ENCODE results near the gene MARK3. TPM values are rescaled to one million over a fixed set of nuclear protein-coding genes. Genes with fewer than 3 reads are reported as not detected.

MARK3 gene
- polyA plus RNA-seq, 3 donors: 29.3 to 163 (median 44.7) TPM

DNA sequence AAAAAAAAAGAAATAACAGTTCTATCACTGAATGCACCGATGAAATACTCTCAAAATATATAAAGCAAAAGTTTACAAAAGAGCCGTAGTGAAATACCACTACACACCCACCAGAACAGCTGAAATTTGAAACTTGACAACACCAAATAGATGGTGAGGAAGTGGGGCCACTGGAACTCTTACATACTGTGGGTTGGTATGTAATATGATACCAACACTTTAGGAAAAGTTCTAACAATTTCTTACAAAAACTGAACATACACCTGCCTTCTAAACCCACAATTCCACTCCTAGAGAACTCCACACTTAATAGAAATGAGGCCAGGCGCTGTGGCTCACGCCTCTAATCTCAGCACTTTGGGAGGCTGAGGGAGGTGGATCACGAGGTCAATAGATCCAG is 37.1 kb upstream of the MARK3 start:
- Histone ChIP-seq H3K27ac (ENCODE audit: low read depth in 1 of 2, low read length in 2 of 2) (no peak overlapping the region), H3K9ac (ENCODE audit: insufficient read depth, low read length, poor library complexity, severe bottlenecking) (no peak overlapping the region), H3K9me3 (replicated peaks in 1 of 2; ENCODE audit: control insufficient read depth in 1 of 2, insufficient read depth in 1 of 2, low read length in 2 of 2) (no peaks in the 10 kb centered on the region), H3K79me2 (ENCODE audit: insufficient read depth, low read length) (no peaks in the 10 kb centered on the region), H3K27me3 (ENCODE audit: control insufficient read depth in 2 of 2, insufficient read depth in 2 of 2, low read length in 2 of 2) (no peaks in the 10 kb centered on the region), H3K4me1 (ENCODE audit: control insufficient read depth in 1 of 2, insufficient read depth in 2 of 2, low read length in 2 of 2) (no peaks in the 10 kb centered on the region), H4K20me1 (ENCODE audit: insufficient read depth, low read length) (peaks cover 22% of the 10 kb centered on the region), H2AFZ (ENCODE audit: insufficient read depth, low read depth, low read length, poor library complexity, severe bottlenecking) (no peak overlapping the region), H3K36me3 (replicated peaks in 1 of 2; ENCODE audit: control insufficient read depth in 1 of 2, insufficient read depth in 2 of 2, low read length in 2 of 2) (peaks cover 16 to 18% of the 10 kb centered on the region in 2 donors), H3K4me3 (replicated peaks in 1 of 3; ENCODE audit: low read depth in 2 of 3, low read length in 3 of 3) (no peak overlapping the region), H3K4me2 (replicated peaks; ENCODE audit: extremely low read depth, low read length, poor library complexity, severe bottlenecking) (no peak overlapping the region)
- DNase-seq: no peak
- Mint-ChIP-seq H3K27ac (no peak overlapping the region), H3K4me1 (no peaks in the 10 kb centered on the region), H3K36me3 (peaks cover 15 to 19% of the 10 kb centered on the region in 2 donors), H3K9me3 (peaks cover 0 to 2% (median 0%) of the 10 kb centered on the region in 7 donors), H3K4me3 (no peak overlapping the region), H3K27me3 (ENCODE audit: low read depth in 3 of 3) (peaks cover 0 to 3% (median 0%) of the 10 kb centered on the region in 3 donors)
- WGBS (ENCODE audit: insufficient coverage): 100% methylated on average over 3 of the region's 5 CpGs
- TF ChIP-seq, protein P1, sequence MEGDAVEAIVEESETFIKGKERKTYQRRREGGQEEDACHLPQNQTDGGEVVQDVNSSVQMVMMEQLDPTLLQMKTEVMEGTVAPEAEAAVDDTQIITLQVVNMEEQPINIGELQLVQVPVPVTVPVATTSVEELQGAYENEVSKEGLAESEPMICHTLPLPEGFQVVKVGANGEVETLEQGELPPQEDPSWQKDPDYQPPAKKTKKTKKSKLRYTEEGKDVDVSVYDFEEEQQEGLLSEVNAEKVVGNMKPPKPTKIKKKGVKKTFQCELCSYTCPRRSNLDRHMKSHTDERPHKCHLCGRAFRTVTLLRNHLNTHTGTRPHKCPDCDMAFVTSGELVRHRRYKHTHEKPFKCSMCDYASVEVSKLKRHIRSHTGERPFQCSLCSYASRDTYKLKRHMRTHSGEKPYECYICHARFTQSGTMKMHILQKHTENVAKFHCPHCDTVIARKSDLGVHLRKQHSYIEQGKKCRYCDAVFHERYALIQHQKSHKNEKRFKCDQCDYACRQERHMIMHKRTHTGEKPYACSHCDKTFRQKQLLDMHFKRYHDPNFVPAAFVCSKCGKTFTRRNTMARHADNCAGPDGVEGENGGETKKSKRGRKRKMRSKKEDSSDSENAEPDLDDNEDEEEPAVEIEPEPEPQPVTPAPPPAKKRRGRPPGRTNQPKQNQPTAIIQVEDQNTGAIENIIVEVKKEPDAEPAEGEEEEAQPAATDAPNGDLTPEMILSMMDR (IDR thresholded peaks at IDR 0.05): no peak
- intact Hi-C loops (cut with micrococcal nuclease): loop anchor here (5.0 kb wide), 2 partner anchors 34 to 39 kb away; partner anchors contain the start of gene MARK3 (in 1 of the 2)

DNA sequence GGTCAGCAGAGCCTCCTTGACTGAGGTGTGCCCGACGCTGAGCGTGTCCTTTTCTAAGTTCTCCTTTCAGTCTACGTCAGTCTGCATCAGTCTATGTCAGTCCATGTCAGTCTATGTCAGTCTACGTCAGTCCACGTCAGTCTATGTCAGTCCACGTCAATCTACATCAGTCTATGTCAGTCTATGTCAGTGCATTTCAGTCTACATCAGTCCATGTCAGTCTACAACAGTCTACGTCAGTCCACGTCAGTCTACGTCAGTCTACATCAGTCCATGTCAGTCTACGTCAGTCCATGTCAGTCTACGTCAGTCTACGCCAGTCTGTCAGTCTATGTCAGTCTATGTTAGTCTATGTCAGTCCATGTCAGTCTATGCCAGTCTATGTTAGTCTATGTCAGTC is 35.2 kb upstream of the MARK3 start:
- no peak overlapping the region for H3K4me2 ChIP-seq (replicated peaks; ENCODE audit: extremely low read depth, low read length, poor library complexity, severe bottlenecking)
- no peaks in the 10 kb centered on the region for H3K79me2 ChIP-seq (ENCODE audit: insufficient read depth, low read length)
- no peak for DNase-seq
- no peak overlapping the region for H3K4me3 Mint-ChIP-seq
- intact Hi-C loops (cut with micrococcal nuclease): loop anchor here (5.0 kb wide), 2 partner anchors 32 to 37 kb away; partner anchors contain the start of gene MARK3 (in 1 of the 2)
- H3K27me3 Mint-ChIP-seq (ENCODE audit: low read depth in 3 of 3): peaks cover 1 to 3% (median 1%) of the 10 kb centered on the region in 3 donors
- peaks cover 0 to under 1% of the 10 kb centered on the region in 2 donors for H3K36me3 Mint-ChIP-seq
- H3K27me3 ChIP-seq (ENCODE audit: control insufficient read depth in 2 of 2, insufficient read depth in 2 of 2, low read length in 2 of 2): no peaks in the 10 kb centered on the region
- H3K4me1 Mint-ChIP-seq: no peaks in the 10 kb centered on the region
- no peak overlapping the region for H3K9ac ChIP-seq (ENCODE audit: insufficient read depth, low read length, poor library complexity, severe bottlenecking)
- TF ChIP-seq, protein P1 (IDR thresholded peaks at IDR 0.05): no peak
- H4K20me1 ChIP-seq (ENCODE audit: insufficient read depth, low read length): peaks cover 4% of the 10 kb centered on the region
- H2AFZ ChIP-seq (ENCODE audit: insufficient read depth, low read depth, low read length, poor library complexity, severe bottlenecking): no peak overlapping the region
- H3K4me3 ChIP-seq (replicated peaks in 1 of 3; ENCODE audit: low read depth in 2 of 3, low read length in 3 of 3): no peak overlapping the region
- H3K4me1 ChIP-seq (ENCODE audit: control insufficient read depth in 1 of 2, insufficient read depth in 2 of 2, low read length in 2 of 2): no peaks in the 10 kb centered on the region
- peak overlapping the region in 1 of 7 donors; percentile 12 for H3K27ac Mint-ChIP-seq
- 94% methylated on average over 10 of the region's 13 CpGs for WGBS (ENCODE audit: insufficient coverage)
- no peak overlapping the region for H3K27ac ChIP-seq (ENCODE audit: low read depth in 1 of 2, low read length in 2 of 2)
- H3K36me3 ChIP-seq (replicated peaks in 1 of 2; ENCODE audit: control insufficient read depth in 1 of 2, insufficient read depth in 2 of 2, low read length in 2 of 2): no peaks in the 10 kb centered on the region
- peaks cover 0 to 4% (median 0%) of the 10 kb centered on the region in 7 donors for H3K9me3 Mint-ChIP-seq
- H3K9me3 ChIP-seq (replicated peaks in 1 of 2; ENCODE audit: control insufficient read depth in 1 of 2, insufficient read depth in 1 of 2, low read length in 2 of 2): no peaks in the 10 kb centered on the region

Measured in CD14-positive monocyte (primary cell).